ENCODE data around the gene NAA25. TPM values are rescaled to one million over a fixed set of nuclear protein-coding genes. Genes with fewer than 3 reads are reported as not detected.

The NAA25 gene
- polyA plus RNA-seq, 1 of the 3 experiments (the other 2 are of a cell fraction) = 4.4 TPM

- POLR2A ChIA-PET = interaction anchor here (1.0 to 2.2 kb wide), 2 partner anchors 16 to 23 kb away, joined by 3 to 8 read pairs; partner anchors contain the start of genes ERP29 and TMEM116
Observed at GRCh38 chr12:111998015-111998414, 110.6 kb downstream of the NAA25 start.

DNA sequence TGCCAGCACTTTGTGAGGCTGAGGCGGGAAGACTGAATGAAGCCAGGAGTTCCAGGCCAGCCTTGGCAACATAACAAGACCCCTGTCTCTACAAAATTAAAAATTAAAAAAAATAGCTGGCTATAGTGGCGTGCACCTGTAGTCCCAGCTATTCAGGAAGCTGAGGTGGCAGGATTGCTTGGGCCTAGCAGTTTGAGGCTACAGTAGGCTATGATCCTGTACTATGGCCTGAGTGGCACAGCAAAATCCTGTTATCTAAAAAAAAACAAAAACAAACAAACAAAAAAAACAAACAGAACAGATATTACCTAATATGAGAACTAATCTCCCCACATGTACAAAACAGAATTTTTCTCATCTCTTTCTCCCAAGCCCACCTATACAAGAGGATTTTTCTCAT lies 111.3 kb downstream of the NAA25 start:
- no peak for DNase-seq
- Histone ChIP-seq H4K20me1 (ENCODE audit: insufficient read depth) (no peaks in the 10 kb centered on the region), H3K4me2 (no peak overlapping the region), H3K4me1 (ENCODE audit: control insufficient read depth in 1 of 2, insufficient read depth in 2 of 2, low read depth in 1 of 2, low read length in 1 of 2) (no peaks in the 10 kb centered on the region), H3F3A (replicated peaks; ENCODE audit: insufficient read depth) (peaks cover 3% of the 10 kb centered on the region), H3K79me2 (ENCODE audit: insufficient read depth) (no peaks in the 10 kb centered on the region), H3K9ac (no peak overlapping the region), H3K27ac (ENCODE audit: low read depth in 2 of 2, low read length in 1 of 2) (no peak overlapping the region), H3K9me3 (no peaks in the 10 kb centered on the region), H3K9me2 (no peaks in the 10 kb centered on the region), H3K27me3 (ENCODE audit: insufficient read depth) (no peaks in the 10 kb centered on the region), H3K4me3 (ENCODE audit: low read depth in 2 of 2, low read length in 1 of 2) (no peak overlapping the region), H3K36me3 (replicated peaks in 1 of 2; ENCODE audit: control insufficient read depth in 1 of 2, insufficient read depth in 2 of 2, low read length in 1 of 2) (peaks cover 0 to 3% of the 10 kb centered on the region in 2 experiments), H2AFZ (ENCODE audit: low read depth) (no peak overlapping the region)
- ChIA-PET CTCF (no interaction called here), POLR2A (interaction anchor here (2.2 kb wide), 1 partner anchor 16 kb away, joined by 8 read pairs; the partner anchor contains the start of genes ERP29 and TMEM116)
- 100% methylated on average over 2 of the region's 2 CpGs for WGBS (ENCODE audit: low lambda C conversion rate)
- TF ChIP-seq, protein P1, sequence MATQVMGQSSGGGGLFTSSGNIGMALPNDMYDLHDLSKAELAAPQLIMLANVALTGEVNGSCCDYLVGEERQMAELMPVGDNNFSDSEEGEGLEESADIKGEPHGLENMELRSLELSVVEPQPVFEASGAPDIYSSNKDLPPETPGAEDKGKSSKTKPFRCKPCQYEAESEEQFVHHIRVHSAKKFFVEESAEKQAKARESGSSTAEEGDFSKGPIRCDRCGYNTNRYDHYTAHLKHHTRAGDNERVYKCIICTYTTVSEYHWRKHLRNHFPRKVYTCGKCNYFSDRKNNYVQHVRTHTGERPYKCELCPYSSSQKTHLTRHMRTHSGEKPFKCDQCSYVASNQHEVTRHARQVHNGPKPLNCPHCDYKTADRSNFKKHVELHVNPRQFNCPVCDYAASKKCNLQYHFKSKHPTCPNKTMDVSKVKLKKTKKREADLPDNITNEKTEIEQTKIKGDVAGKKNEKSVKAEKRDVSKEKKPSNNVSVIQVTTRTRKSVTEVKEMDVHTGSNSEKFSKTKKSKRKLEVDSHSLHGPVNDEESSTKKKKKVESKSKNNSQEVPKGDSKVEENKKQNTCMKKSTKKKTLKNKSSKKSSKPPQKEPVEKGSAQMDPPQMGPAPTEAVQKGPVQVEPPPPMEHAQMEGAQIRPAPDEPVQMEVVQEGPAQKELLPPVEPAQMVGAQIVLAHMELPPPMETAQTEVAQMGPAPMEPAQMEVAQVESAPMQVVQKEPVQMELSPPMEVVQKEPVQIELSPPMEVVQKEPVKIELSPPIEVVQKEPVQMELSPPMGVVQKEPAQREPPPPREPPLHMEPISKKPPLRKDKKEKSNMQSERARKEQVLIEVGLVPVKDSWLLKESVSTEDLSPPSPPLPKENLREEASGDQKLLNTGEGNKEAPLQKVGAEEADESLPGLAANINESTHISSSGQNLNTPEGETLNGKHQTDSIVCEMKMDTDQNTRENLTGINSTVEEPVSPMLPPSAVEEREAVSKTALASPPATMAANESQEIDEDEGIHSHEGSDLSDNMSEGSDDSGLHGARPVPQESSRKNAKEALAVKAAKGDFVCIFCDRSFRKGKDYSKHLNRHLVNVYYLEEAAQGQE (IDR thresholded peaks at IDR 0.05; ENCODE audit: low read depth, low read length) = no peak
- TF ChIP-seq EZH2phosphoT487 (IDR thresholded peaks at IDR 0.05; ENCODE audit: borderline replicate concordance, low read depth) (no peak), YY1 (IDR thresholded peaks at IDR 0.05; ENCODE audit: low read depth) (no peak), MEF2A (IDR thresholded peaks at IDR 0.05; ENCODE audit: borderline replicate concordance, low read depth) (no peak), IRF3 (IDR thresholded peaks at IDR 0.05; ENCODE audit: low read depth, low read length) (no peak)

More at GRCh38 chr12:111998015-111998414, 110.6 kb downstream of the NAA25 start:
- H3K9ac ChIP-seq = no peak overlapping the region
- no peaks in the 10 kb centered on the region for H3K27me3 ChIP-seq (ENCODE audit: insufficient read depth)
- H4K20me1 ChIP-seq (ENCODE audit: insufficient read depth) = no peaks in the 10 kb centered on the region
- H2AFZ ChIP-seq (ENCODE audit: low read depth) = no peak overlapping the region
- H3K79me2 ChIP-seq (ENCODE audit: insufficient read depth) = no peaks in the 10 kb centered on the region
- peaks cover 3% of the 10 kb centered on the region for H3F3A ChIP-seq (replicated peaks; ENCODE audit: insufficient read depth)
- no peak for TF ChIP-seq CTCF (IDR thresholded peaks at IDR 0.05)
- TF ChIP-seq GABPA (IDR thresholded peaks at IDR 0.05; ENCODE audit: low read depth) = no peak
- TF ChIP-seq MXI1 (IDR thresholded peaks at IDR 0.05; ENCODE audit: low read depth, low read length) = no peak
- no peak for TF ChIP-seq TEAD4 (IDR thresholded peaks at IDR 0.05; ENCODE audit: borderline replicate concordance, insufficient read depth)
- no peak for TF ChIP-seq MAX (IDR thresholded peaks at IDR 0.05; ENCODE audit: low read depth)
- CTCF ChIA-PET = interaction anchor here (1.1 to 1.3 kb wide), 2 partner anchors 228 to 389 kb away, joined by 3 read pairs; no protein-coding TSS in a partner anchor
- H3K9me2 ChIP-seq = no peaks in the 10 kb centered on the region
- WGBS (ENCODE audit: low lambda C conversion rate) = 83% methylated on average over 4 of the region's 4 CpGs
- no peak overlapping the region for H3K4me2 ChIP-seq
- no peak overlapping the region for H3K4me3 ChIP-seq (ENCODE audit: low read depth in 2 of 2, low read length in 1 of 2)
- no peak overlapping the region for H3K27ac ChIP-seq (ENCODE audit: low read depth in 2 of 2, low read length in 1 of 2)
- peaks cover 0 to 3% of the 10 kb centered on the region in 2 experiments for H3K36me3 ChIP-seq (replicated peaks in 1 of 2; ENCODE audit: control insufficient read depth in 1 of 2, insufficient read depth in 2 of 2, low read length in 1 of 2)
- DNase-seq = no peak
- no peaks in the 10 kb centered on the region for H3K4me1 ChIP-seq (ENCODE audit: control insufficient read depth in 1 of 2, insufficient read depth in 2 of 2, low read depth in 1 of 2, low read length in 1 of 2)
- H3K9me3 ChIP-seq = no peaks in the 10 kb centered on the region

Data from SK-N-SH (cell line).